Measurements from ENCODE around the gene ATP5MK. TPM values are rescaled to one million over a fixed set of nuclear protein-coding genes. Genes with fewer than 3 reads are reported as not detected.

ATP5MK gene
- total and polyA plus RNA-seq, 3 donors from 2014 or later, result 175 to 280 (median 193) TPM

GRCh38 chr10:103396789-103397087 is 463 bp upstream of the ATP5MK start:
- DNase-seq, result no peak
- intact Hi-C loops (cut with DNase I; ENCODE audit: low total_unique reads), result no loop called here
- no peaks in the 10 kb centered on the region for H3K27me3 ChIP-seq
- peaks cover 19% of the 10 kb centered on the region for H3K4me1 ChIP-seq
- no peaks in the 10 kb centered on the region for H3K9me3 ChIP-seq
- TF ChIP-seq CTCF (IDR thresholded peaks at IDR 0.05) (no peak), POLR2A (IDR thresholded peaks at IDR 0.05) (no peak)
- peak overlapping the region; percentile 91 to 96 for H3K4me3 ChIP-seq
- peak overlapping the region; percentile 48 to 80 for H3K27ac ChIP-seq
- 1 to 6% methylated on average over 7 to 8 of the region's 8 CpGs for WGBS, 2 donors
- H3K36me3 ChIP-seq (ENCODE audit: low read depth, missing control alignments), result no peaks in the 10 kb centered on the region

GRCh38 chr10:103395754-103396066 is 565 bp downstream of the ATP5MK start:
- intact Hi-C loops (cut with DNase I; ENCODE audit: low total_unique reads), result no loop called here

GRCh38 chr10:103394180-103394579 is 2.1 kb downstream of the ATP5MK start:
- no peak for TF ChIP-seq CTCF (IDR thresholded peaks at IDR 0.05)
- TF ChIP-seq POLR2A (IDR thresholded peaks at IDR 0.05), result no peak
- DNase-seq, result no peak
- H3K27me3 ChIP-seq, result no peaks in the 10 kb centered on the region
- WGBS, 2 donors, result 65 to 71% methylated on average over 14 of the region's 14 CpGs
- H3K4me3 ChIP-seq, result no peak overlapping the region
- H3K27ac ChIP-seq, result no peak overlapping the region
- H3K9me3 ChIP-seq, result no peaks in the 10 kb centered on the region
- intact Hi-C loops (cut with DNase I; ENCODE audit: low total_unique reads), result no loop called here
- H3K36me3 ChIP-seq (ENCODE audit: low read depth, missing control alignments), result no peaks in the 10 kb centered on the region
- H3K4me1 ChIP-seq, result peaks cover 19% of the 10 kb centered on the region

More at GRCh38 chr10:103395754-103396066, 565 bp downstream of the ATP5MK start:
- no peak for DNase-seq
- Histone ChIP-seq H3K27me3 (no peaks in the 10 kb centered on the region), H3K36me3 (ENCODE audit: low read depth, missing control alignments) (no peaks in the 10 kb centered on the region), H3K9me3 (no peaks in the 10 kb centered on the region), H3K4me1 (peaks cover 19% of the 10 kb centered on the region), H3K27ac (peak overlapping the region; percentile 80 to 82), H3K4me3 (peak overlapping the region; percentile 91 to 96)
- TF ChIP-seq POLR2A (IDR thresholded peaks at IDR 0.05) (no peak), CTCF (IDR thresholded peaks at IDR 0.05) (no peak)
- 2% methylated on average over 8 to 11 of the region's 11 CpGs for WGBS, 2 donors

- Histone ChIP-seq H3K36me3 (ENCODE audit: low read depth, missing control alignments) (no peaks in the 10 kb centered on the region), H3K27ac (no peak overlapping the region), H3K9me3 (no peaks in the 10 kb centered on the region), H3K4me3 (no peak overlapping the region), H3K27me3 (no peaks in the 10 kb centered on the region), H3K4me1 (no peaks in the 10 kb centered on the region)
- intact Hi-C loops (cut with DNase I; ENCODE audit: low total_unique reads), result no loop called here
- no peak for DNase-seq
- WGBS, 2 donors, result 93 to 96% methylated on average over 5 of the region's 5 CpGs
- TF ChIP-seq CTCF (IDR thresholded peaks at IDR 0.05), result no peak
- no peak for TF ChIP-seq POLR2A (IDR thresholded peaks at IDR 0.05)
Observed at GRCh38 chr10:103382769-103383168, 13.5 kb downstream of the ATP5MK start.

- Histone ChIP-seq H3K4me3 (no peak overlapping the region), H3K27me3 (no peaks in the 10 kb centered on the region), H3K36me3 (ENCODE audit: low read depth, missing control alignments) (no peaks in the 10 kb centered on the region), H3K4me1 (no peaks in the 10 kb centered on the region), H3K27ac (no peak overlapping the region), H3K9me3 (no peaks in the 10 kb centered on the region)
- no peak for TF ChIP-seq CTCF (IDR thresholded peaks at IDR 0.05)
- TF ChIP-seq POLR2A (IDR thresholded peaks at IDR 0.05), result no peak
- intact Hi-C loops (cut with DNase I; ENCODE audit: low total_unique reads), result no loop called here
- 92 to 97% methylated on average over 5 of the region's 5 CpGs for WGBS, 2 donors
- DNase-seq, result no peak
Observed at GRCh38 chr10:103374263-103374662, 22.0 kb downstream of the ATP5MK start.
